Activated CD4-positive, CD25-positive, alpha-beta regulatory T cell treated with anti-CD3 and anti-CD28 coated beads, Interleukin-2, amount 50 U/mL, for 16 hours (primary cell): Measurements from ENCODE around the gene NT5C3A.
"Not testable (repeated sequence)": the region's sequence is repeated elsewhere in the genome, so short reads cannot be mapped to it uniquely, and the experiment has no call there.

ENCODE experiments used
- DNase-seq: peaks from one replicate; pipeline ENCODE4 v3.0.0-alpha.2; 2020; ENCODE audit warnings: low read depth, low spot score

Gene NT5C3A

GRCh38 chr7:33062023-33062781 lies at the start of gene NT5C3A:
NT5C3A (minus strand) TSS chr7:33062776; CDS start chr7:33062705, 71 bp downstream.
- DNase-seq, result no peak

GRCh38 chr7:33111614-33112013 lies 49.0 kb upstream of the NT5C3A start:
- no peak for DNase-seq

GRCh38 chr7:33109758-33110238 lies 47.2 kb upstream of the NT5C3A start:
- no peak for DNase-seq

- DNase-seq, result peak; percentile 48
Measured at GRCh38 chr7:33109005-33109757, 46.6 kb upstream of the NT5C3A start, which contains the start of gene RP9. RP9 (minus strand) TSS chr7:33109404; CDS start chr7:33109372, 32 bp downstream.

- no peak for DNase-seq
Measured at GRCh38 chr7:33108554-33109004, 46.0 kb upstream of the NT5C3A start.

GRCh38 chr7:33107136-33108066 lies 44.8 kb upstream of the NT5C3A start:
- no peak for DNase-seq

- no peak for DNase-seq
Measured at GRCh38 chr7:33101906-33102305, 39.3 kb upstream of the NT5C3A start.

GRCh38 chr7:33100770-33101169 lies 38.2 kb upstream of the NT5C3A start:
- DNase-seq, result no peak

- no peak for DNase-seq
Measured at GRCh38 chr7:33099154-33099940, 36.8 kb upstream of the NT5C3A start.

GRCh38 chr7:33094745-33095275 lies 32.2 kb upstream of the NT5C3A start:
- not testable (repeated sequence) for DNase-seq

- DNase-seq, result no peak
Measured at GRCh38 chr7:33093266-33093665, 30.7 kb upstream of the NT5C3A start.

- no peak for DNase-seq
Measured at GRCh38 chr7:33091641-33092191, 29.1 kb upstream of the NT5C3A start.

GRCh38 chr7:33091111-33091531 lies 28.5 kb upstream of the NT5C3A start:
- DNase-seq, result no peak

GRCh38 chr7:33089142-33089541 lies 26.6 kb upstream of the NT5C3A start:
- DNase-seq, result no peak

- no peak for DNase-seq
Measured at GRCh38 chr7:33087858-33088257, 25.3 kb upstream of the NT5C3A start.

GRCh38 chr7:33087356-33087755 lies 24.8 kb upstream of the NT5C3A start:
- DNase-seq, result no peak

GRCh38 chr7:33079763-33080690 lies 17.5 kb upstream of the NT5C3A start:
- DNase-seq, result no peak

- DNase-seq, result no peak
Measured at GRCh38 chr7:33079096-33079495, 16.5 kb upstream of the NT5C3A start.

GRCh38 chr7:33076737-33077136 lies 14.2 kb upstream of the NT5C3A start:
- no peak for DNase-seq
